ENCODE results near the gene ASAP3.
"Not testable (repeated sequence)": the region's sequence is repeated elsewhere in the genome, so short reads cannot be mapped to it uniquely, and the experiment has no call there.

The ASAP3 gene

GRCh38 chr1:23514111-23514679 lies 30.2 kb upstream of the ASAP3 start:
- DNase-seq, result no peak

DNA sequence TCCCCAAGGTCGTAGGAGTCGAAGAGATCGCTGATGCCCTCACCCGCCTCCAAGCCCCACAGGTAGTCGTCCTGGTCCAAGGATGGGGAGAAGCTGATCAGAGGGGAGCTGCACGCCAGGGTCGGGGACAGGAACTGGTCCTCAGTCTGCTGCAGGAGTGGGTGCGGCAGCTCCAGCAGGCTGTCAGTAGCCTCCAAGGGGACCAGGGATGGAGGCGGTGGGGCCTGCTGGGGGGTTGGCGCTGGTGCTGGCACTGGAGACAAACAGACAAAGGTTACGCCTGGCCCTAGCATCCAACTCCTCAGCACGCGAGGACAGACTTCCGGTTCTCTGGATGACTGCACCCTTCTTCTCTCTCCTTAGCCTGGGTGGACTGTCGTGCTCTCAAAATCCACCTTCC lies 25.9 kb upstream of the ASAP3 start:
- no peak for DNase-seq

- DNase-seq, result no peak
Measured at GRCh38 chr1:23506376-23507107, 22.6 kb upstream of the ASAP3 start.

DNA sequence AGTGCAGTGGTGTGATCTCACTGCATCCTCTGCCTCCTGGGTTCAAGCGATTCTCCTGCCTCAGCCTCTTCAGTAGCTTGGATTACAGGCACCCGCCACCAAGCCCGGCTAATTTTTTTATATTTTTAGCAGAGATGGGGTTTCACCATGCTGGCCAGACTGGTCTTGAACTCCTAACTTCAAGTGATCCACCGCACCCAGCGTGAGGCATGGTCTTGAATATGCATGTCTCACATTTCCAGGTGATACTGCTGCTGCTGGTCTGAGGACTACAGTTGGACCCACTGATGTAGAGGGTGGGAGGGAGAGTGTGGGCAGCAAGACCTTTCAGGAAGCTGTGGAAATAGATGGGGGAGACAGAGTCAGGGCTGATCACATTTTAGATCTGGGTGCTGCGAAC lies 21.9 kb upstream of the ASAP3 start:
- DNase-seq, result no peak

- not testable (repeated sequence) for DNase-seq
Measured at GRCh38 chr1:23504156-23504555, 20.2 kb upstream of the ASAP3 start.

- DNase-seq, result no peak
Measured at GRCh38 chr1:23502951-23503350, 19.0 kb upstream of the ASAP3 start.

GRCh38 chr1:23500466-23500865 lies 16.5 kb upstream of the ASAP3 start:
- DNase-seq, result no peak

DNA sequence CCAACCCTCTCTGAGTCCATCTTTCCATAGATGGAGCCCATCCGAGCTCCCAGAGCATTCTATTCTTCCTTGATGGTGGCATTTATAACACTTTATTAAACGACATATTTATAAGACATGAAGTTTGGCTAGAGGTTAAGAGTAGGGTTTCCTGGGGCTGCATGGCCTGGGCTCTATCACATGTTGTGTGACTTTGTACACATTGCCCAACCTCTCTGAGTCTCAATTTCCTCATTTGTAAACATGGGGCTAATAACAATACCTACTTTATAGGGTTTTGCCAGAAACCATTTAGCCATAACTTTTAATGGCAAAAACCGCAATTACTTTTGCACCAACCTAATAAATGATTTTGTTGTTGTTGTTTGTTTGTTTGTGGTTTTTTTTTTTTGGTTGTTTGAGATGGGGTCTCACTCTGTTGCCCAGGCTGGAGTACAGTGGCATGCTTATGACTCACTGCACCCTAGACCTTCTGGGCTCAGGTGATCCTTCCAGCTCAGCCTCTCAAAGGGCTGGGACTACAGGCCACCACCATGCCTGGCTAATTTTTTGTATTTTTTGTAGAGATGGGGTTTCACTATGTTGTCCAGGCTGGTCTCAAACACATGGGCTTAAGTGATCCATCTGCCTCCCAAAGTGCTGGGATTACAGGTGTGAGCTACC lies 13.9 kb upstream of the ASAP3 start:
- no peak for DNase-seq

DNA sequence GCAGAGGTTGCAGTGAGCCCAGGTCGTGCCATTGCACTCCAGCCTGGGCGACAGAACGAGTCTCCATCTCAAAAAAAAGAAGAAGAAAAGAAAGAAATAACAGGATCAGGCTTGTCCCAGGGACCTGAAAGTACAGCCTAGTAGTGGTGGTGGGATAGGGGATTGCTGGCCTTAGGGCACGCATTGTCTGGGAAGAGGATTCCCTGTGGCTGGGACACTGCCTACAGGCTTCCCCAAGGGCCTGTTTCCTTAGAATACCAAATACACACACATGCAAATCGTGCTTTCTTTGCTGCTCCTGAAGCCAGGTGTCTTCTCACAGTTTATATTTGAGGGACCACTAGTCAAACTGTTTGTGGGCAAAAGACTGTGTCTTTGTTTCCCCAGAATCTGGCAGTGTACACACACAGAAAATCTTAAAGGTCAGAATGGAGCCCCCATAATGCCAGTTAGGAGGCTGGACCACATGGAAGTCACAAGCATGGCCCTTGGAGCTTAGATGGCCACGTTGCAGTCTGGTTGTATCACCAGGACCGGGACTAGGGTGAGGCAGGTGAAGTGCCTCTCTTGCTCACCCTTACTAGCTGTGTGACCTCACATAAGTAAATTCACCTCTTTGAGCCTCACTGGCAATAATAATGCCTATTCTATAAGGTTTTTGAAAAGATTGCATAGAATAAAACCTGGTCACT lies 12.7 kb upstream of the ASAP3 start:
- DNase-seq, result no peak

GRCh38 chr1:23494836-23495235 lies 10.9 kb upstream of the ASAP3 start:
- DNase-seq, result not testable (repeated sequence)

DNA sequence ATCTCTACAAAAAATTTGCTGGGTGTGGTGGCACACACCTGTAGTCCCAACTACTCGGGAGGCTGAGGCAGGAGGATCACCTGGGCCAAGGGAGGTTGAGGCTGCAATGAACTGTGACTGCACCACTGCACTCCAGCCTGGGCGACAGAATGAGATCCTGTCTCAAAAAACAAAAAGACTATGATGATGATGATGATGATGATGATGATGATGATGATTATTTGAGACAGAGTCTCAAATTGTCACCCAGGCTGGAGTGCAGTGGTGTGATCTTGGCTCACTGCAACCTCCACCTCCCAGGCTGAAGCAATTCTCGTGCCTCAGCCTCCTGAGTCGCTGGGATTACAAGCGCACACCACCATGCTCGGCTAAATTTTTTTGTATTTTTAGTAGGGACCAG lies 8.8 kb upstream of the ASAP3 start:
- DNase-seq, result not testable (repeated sequence)

DNA sequence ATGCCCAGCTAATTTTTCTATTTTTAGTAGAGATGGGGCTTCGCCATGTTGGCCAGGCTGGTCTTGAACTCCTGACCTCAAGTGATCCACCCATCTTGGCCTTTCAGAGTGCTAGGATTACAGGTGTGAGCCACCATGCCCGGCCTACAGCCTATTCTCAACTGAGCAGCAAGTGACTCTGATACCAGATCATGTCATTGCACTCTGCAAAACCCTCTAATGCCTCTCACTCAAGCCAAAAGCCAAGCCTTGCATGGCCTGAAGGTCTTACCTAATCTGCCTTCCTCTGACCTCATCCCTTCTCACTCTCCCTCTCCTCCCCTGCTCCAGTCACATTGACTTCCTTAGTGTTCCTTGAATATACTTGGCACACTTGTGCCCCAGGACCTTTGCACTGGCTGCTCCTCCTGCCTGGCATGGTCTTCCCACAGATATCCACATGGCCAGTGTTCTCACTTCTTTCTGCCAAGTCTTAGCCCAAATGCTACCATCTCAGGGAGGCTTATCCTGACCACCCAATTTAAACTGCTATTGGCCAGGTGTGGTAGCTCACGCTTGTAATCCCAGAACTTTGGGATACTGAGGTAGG lies 8.2 kb upstream of the ASAP3 start:
- no peak for DNase-seq

GRCh38 chr1:23489842-23490241 lies 5.9 kb upstream of the ASAP3 start:
- no peak for DNase-seq

GRCh38 chr1:23485002-23485332 lies 988 bp upstream of the ASAP3 start:
- DNase-seq, result no peak

- DNase-seq, result peak; percentile 74 to 75
Measured at GRCh38 chr1:23484253-23485001, 448 bp upstream of the ASAP3 start.

GRCh38 chr1:23481904-23482303 lies 2.1 kb downstream of the ASAP3 start:
- DNase-seq, result no peak

DNA sequence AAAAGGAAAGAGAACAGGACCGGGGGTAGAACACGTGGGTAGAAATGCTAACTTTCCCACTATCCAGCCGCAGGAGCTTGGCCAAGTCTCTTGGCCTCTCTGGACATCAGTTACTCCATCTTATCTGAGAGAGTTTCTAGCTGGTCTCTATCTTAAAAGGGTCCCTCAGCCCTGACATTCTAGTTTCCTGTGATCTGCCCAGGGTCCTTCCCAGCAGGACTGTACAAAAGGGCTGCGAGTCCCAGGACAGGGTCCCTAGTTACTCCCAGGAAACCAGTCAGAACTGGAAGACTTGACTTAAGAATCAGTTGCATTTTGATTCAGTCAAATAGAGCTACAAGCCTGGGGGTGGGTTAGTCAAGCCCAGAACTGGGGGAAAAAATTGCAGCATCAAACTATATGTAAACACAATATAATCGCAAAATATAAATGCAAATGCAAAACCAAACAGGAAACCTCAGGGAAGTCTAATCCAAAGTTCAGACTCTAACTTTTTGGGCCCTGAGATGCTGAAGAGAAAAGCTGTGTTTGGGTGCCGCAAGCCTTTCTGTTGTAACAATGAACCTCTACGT lies 2.9 kb downstream of the ASAP3 start:
- no peak for DNase-seq

- no peak for DNase-seq
Measured at GRCh38 chr1:23480187-23481025, 3.6 kb downstream of the ASAP3 start.

DNA sequence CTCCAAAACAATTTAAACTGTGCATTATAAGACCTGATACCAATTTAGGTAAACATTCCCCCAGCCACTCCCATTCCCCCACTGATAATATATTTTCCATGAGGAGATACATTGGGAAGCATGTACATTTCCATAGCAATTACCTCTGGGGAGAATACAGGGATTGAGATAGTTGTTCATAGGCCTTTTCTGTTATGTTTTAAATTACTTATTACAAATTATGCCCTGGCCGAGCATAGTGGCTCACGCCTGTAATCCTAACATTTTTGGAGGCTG lies 4.4 kb downstream of the ASAP3 start:
- no peak for DNase-seq

- DNase-seq, result no peak
Measured at GRCh38 chr1:23478896-23479665, 4.9 kb downstream of the ASAP3 start.

All from NCI-H1930 (cell line).